Activated CD4-positive, alpha-beta T cell treated with anti-CD3 and anti-CD28 coated beads, Interleukin-2, amount 10 ng/mL, durations not matched to agents 7 days and 5 days (primary cell): Measurements from ENCODE around the gene GBGT1. TPM values are rescaled to one million over a fixed set of nuclear protein-coding genes. Genes with fewer than 3 reads are reported as not detected.

ENCODE experiments used
- CTCF ChIA-PET: fragments of 350-600 bp; sonication (Branson Sonifier 250); formaldehyde crosslinking; loops from one replicate; lab custom pipeline; 2021; ENCODE audit warnings: antibody characterized with exemption; lab: Charles Lee
- POLR2A ChIA-PET: fragments of 350-600 bp; sonication (Branson Sonifier 250); formaldehyde crosslinking; loops from one replicate; lab custom pipeline; 2021; ENCODE audit warnings: antibody characterized with exemption; lab: Charles Lee
- DNase-seq: peaks from one replicate; pipeline ENCODE4 v3.0.0-alpha.2; 2020
- H3K27ac Mint-ChIP-seq: one replicate; pipeline ENCODE4 v1.8.0; 2021; ENCODE audit warnings: mild to moderate bottlenecking, moderate library complexity, mixed read lengths
- H3K27me3 Mint-ChIP-seq: one replicate; pipeline ENCODE4 v1.8.0; 2021; ENCODE audit warnings: mixed read lengths
- H3K36me3 Mint-ChIP-seq: one replicate; pipeline ENCODE4 v1.8.0; 2021; ENCODE audit warnings: low read depth, mixed read lengths
- H3K4me1 Mint-ChIP-seq: one replicate; pipeline ENCODE4 v1.8.0; 2021; ENCODE audit warnings: mixed read lengths
- H3K4me3 Mint-ChIP-seq: one replicate; pipeline ENCODE4 v1.8.0; 2021; ENCODE audit warnings: mild to moderate bottlenecking, moderate library complexity, mixed read lengths
- H3K9me3 Mint-ChIP-seq: one replicate; pipeline ENCODE4 v1.8.0; 2021; ENCODE audit warnings: mixed read lengths
- total RNA-seq, 2 experiments: library from RNA; stranded (reverse); gene quantifications; one replicate each; pipeline ENCODE4 v1.2.3, GENCODE V29; 2021

Gene GBGT1
- total RNA-seq, 2 experiments from 2014 or later: 2.4 to 2.7 TPM

DNA sequence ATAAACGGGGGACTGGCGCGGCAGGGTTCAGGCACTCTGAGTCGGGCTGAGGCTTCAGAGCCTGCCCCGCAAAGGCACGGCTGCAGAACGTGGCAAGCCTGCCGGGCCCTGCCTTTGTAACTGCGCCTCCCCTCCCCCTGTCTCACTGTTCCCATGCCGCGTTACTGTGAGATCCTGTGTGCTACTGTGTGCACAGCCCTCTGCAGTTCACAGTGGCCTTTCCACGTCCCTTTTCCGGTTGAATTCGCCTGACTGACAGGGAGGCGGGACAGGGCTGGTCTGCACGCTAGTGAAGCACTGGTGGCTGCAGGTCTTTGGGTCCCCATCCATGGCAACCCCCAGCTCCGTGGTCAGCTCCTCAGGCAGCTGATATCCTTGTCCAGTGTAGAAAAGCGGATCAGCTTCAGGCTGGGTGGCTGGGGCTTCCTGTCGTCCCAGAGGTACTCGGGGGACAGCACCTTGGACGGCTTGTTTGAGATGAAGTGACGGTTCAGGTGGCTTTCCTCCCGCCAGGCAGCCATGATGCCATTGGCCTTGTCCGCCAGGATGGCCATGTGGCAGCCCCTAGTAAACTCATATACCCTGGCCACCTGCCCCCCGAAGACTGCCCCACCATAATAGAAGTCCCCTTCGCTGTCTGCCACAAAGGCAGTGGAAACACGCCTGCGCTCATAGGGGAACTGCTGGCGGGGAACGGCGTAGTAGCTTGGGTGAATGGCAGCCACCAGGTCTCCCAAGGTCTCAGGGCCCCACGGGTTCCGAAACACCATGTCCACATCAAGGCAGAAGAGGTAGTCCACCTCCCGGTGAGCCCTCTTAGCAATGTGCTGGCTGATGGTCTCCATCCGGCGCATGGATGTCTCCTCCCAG lies 10.3 kb downstream of the GBGT1 start:
- no peak overlapping the region for H3K4me3 Mint-ChIP-seq
- CTCF ChIA-PET: interaction anchor here (0.9 to 2.4 kb wide), 2 partner anchors 7 to 9 kb away, joined by 3 to 7 read pairs; no protein-coding TSS in a partner anchor
- no peak overlapping the region for H3K27ac Mint-ChIP-seq
- H3K27me3 Mint-ChIP-seq: no peaks in the 10 kb centered on the region
- POLR2A ChIA-PET: interaction anchor here (0.6 kb wide), 1 partner anchor 52 kb away, joined by 3 read pairs; no protein-coding TSS in a partner anchor
- no peaks in the 10 kb centered on the region for H3K9me3 Mint-ChIP-seq
- peaks cover 3% of the 10 kb centered on the region for H3K4me1 Mint-ChIP-seq
- DNase-seq: no peak
- H3K36me3 Mint-ChIP-seq: no peaks in the 10 kb centered on the region

DNA sequence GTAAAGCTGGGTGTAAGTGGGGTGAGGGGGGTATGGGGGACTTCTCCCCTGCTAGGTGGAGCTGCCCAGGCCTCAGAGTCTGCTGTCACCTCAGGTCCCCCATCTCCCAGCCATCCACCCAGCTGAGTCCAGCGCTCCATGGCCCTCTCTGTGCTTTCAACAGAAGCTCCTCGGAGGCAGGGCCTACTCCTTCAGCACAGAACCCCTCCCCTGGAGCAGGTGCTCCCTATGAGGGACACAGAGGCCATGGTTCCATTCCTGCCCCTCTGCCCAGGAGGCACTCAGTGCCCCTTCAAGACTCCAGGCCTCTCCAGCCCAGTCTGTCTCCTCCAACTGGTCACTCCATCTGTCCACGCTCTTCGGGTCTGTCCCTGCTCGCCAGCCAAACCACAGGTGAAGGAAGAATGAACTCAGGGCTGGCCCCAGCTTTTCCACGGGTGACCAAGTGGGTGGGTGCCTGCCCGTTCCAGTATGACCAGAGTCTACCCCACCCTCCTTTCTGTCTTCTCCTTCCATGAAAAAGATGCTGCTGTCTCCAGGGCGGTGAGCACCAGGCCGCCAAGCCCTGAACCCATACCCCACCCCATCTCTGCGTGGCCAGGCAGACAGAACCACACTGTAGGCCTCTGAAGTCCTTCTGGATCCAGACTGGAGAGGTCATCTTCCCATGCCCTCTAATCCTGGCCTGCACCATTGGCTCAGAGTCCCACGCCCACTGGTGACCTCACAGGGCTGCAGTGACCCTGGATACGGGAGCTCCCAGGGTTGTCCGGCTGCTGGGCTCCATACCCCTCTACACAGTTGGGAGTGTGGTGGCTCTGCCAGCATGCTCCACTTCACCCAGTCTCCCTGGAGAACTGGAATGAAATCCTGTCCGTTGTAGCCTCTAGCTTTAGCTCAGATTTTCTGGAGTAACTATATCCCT lies 11.9 kb downstream of the GBGT1 start:
- Mint-ChIP-seq H3K4me1 (peaks cover 18% of the 10 kb centered on the region), H3K27me3 (no peaks in the 10 kb centered on the region), H3K27ac (peak overlapping the region; percentile 9), H3K36me3 (peaks cover 6% of the 10 kb centered on the region), H3K4me3 (no peak overlapping the region), H3K9me3 (no peaks in the 10 kb centered on the region)
- ChIA-PET CTCF (interaction anchor here (0.8 to 2.4 kb wide), 4 partner anchors 9 to 34 kb away, joined by 3 to 7 read pairs (median 4); no protein-coding TSS in a partner anchor), POLR2A (interaction anchor here (0.6 kb wide), 2 partner anchors 180 to 747 kb away, joined by 4 read pairs; no protein-coding TSS in a partner anchor)
- DNase-seq: no peak

DNA sequence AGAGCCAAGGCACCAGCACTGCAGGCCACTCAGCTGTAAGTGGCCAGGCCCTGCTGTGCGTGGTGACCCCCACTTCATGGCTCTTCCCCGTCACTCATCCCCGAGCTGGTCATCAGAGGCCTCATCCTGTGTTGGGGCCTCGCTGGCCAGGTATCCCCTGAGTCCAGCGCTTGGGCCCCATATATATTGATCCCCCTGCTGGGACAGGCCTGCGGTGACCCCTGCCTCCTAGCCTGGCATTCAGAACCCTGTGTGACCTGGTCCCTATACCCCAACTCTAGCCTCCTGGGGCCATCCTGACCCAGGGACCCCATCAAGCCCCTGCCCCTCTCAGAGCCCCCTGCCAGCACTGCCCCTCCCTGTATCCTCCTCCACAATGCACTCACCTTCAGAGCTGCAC lies 12.7 kb downstream of the GBGT1 start:
- H3K36me3 Mint-ChIP-seq: peaks cover 6% of the 10 kb centered on the region
- no peaks in the 10 kb centered on the region for H3K9me3 Mint-ChIP-seq
- H3K4me3 Mint-ChIP-seq: no peak overlapping the region
- CTCF ChIA-PET: interaction anchor here (0.7 to 2.4 kb wide), 5 partner anchors 10 to 592 kb away, joined by 3 to 7 read pairs (median 3); no protein-coding TSS in a partner anchor
- no peak for DNase-seq
- POLR2A ChIA-PET: interaction anchor here (0.6 kb wide), 1 partner anchor 746 kb away, joined by 4 read pairs; no protein-coding TSS in a partner anchor
- peaks cover 24% of the 10 kb centered on the region for H3K4me1 Mint-ChIP-seq
- H3K27me3 Mint-ChIP-seq: no peaks in the 10 kb centered on the region
- H3K27ac Mint-ChIP-seq: peak overlapping the region; percentile 46

DNA sequence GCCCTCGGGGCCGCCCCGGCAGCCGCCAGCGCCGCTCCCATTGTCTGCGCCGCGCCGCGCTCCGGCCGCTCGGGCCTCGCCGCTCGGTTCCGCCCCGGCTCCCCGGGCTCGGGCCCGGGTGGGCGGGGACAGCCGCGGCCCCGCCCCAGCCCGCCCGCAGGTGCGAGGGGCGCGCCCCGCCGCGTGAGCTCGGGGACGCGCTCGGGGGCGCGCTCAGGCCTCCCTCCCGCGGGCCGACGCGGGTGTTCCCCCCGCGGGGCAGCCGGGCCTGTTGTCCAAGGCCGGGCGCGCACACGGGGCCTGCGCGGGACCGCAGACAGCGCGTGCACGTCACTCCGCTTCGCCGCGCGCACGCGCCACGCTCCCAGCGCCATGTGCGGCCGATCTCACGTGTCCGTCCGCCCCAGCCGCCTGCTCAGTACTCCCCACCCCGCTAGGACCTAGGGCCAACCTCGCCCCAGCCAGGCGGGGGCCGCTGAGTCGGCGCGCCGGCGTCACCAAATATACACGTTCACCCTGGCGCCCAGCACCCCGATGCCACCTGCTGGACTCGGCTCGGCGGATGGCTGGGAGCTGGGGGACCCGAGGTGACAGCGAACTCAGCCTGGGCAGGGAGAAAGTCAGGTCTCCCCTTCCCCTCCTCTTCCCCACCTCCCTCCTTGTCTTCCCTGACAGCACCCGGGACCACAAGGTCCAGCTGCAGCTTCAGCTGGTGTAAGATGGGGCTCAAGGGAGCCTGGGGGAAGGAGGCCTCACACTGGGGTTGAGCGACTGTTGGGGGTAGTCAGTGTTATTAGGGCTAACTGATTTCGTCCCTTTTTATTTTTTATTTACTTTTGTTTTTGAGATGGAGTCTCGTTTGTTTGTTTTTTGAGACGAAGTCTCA lies 14.3 kb downstream of the GBGT1 start:
- peak overlapping the region; percentile 83 for H3K27ac Mint-ChIP-seq
- ChIA-PET CTCF (interaction anchor here (0.7 to 8.2 kb wide), 6 partner anchors 9 to 172 kb away, joined by 3 to 110 read pairs (median 9); no protein-coding TSS in a partner anchor), POLR2A (interaction anchor here (0.6 to 1.4 kb wide), 3 partner anchors 14 to 119 kb away, joined by 3 to 6 read pairs (median 3); partner anchors contain the start of gene GTF3C5)
- no peaks in the 10 kb centered on the region for H3K9me3 Mint-ChIP-seq
- peaks cover 6% of the 10 kb centered on the region for H3K36me3 Mint-ChIP-seq
- H3K27me3 Mint-ChIP-seq: no peaks in the 10 kb centered on the region
- DNase-seq: peak; percentile 78
- peak overlapping the region; percentile 70 for H3K4me3 Mint-ChIP-seq
- peaks cover 40% of the 10 kb centered on the region for H3K4me1 Mint-ChIP-seq

DNA sequence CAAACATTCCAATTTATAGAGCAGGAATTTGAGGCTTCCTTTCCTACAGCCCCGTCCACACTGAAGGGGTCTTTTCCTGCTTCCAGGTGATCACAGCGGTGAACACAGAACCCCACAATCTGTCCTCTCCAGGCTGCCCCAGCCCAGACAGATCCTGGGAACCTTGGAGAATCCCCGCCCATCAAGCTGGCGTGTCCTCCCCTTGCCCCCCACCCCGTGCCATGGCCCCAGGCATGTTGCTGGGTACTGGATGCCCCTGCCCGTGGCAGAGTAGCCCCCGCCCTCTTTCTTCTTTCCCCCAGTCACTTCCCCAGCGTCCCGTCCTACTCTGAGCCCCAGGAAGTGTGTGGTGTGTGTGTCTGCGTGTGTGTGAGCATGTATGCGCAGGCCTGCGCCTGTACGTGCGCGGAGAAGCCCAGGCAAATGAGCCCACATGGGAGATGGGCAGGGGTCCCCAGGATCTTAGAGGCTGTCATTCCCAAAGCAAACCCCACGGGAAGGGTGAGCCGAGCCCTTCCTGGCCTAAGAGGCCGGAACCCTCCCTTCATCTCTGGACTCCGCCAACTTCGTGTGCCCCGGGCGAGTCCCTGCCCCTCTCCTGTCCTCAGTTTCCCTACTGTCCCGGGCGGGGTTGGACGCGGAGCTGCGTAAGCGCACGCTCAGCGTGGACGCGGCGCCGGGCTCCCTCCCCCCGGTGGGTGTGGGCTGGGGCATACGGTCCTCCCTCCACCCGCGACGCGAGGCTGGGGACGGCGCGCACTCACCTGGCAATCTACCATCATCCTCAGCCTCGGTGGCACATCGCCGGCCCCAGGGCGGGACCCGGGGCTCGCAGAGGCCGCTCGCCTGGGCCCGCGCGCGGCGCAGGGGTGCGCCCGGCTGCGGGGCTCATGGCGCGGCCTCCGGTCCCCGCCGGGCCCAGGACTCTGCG lies 15.2 kb downstream of the GBGT1 start:
- Mint-ChIP-seq H3K4me3 (peak overlapping the region; percentile 93), H3K36me3 (peaks cover 6% of the 10 kb centered on the region), H3K27me3 (no peaks in the 10 kb centered on the region), H3K27ac (peak overlapping the region; percentile 97), H3K9me3 (no peaks in the 10 kb centered on the region), H3K4me1 (peaks cover 47% of the 10 kb centered on the region)
- peak; percentile 74 for DNase-seq
- ChIA-PET POLR2A (interaction anchor here (0.6 to 1.4 kb wide), 3 partner anchors 13 to 118 kb away, joined by 3 to 6 read pairs (median 3); partner anchors contain the start of gene GTF3C5), CTCF (interaction anchor here (0.6 to 8.2 kb wide), 19 partner anchors 10 to 793 kb away, joined by 3 to 110 read pairs (median 7); partner anchors contain the start of gene GTF3C5)

DNA sequence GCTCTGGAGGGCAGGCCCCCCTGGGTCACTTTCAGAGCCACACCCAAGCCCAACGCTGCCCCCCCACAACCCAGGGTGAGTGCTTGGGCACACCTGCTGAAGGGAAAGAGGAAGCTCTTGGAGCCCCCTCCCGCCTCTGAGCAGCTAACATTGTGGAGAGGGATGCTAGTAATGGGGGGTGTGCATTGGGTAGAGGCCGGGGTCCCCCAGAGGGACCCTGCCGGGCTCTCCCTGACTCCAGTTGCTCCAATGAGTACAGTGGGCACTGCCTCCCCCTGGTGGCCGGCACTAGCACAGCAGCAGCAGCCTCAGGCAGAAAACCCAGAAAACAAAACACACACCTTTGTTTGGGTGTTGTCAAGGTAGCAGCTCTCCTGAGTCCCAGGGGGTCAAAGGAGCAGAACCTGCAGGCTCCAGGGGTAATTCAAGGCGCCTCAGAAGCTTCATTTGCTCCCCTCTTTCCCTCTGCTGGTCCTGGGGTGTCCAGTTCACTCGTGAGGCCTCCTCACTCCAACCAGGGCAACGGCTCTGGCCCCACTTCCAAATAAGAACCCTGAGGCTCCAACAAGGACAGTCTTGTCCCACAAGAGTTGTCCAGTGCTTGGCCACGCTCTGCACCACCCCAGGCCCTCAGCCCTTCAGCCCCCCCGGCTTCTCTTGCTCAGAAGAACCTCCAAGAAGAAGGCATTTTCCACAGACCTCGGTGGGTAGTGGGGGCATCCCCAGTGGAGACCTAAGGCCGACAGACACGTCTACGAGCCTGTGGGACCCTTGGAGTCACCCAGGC lies 16.1 kb downstream of the GBGT1 start:
- Mint-ChIP-seq H3K27me3 (no peaks in the 10 kb centered on the region), H3K27ac (peak overlapping the region; percentile 97), H3K4me3 (peak overlapping the region; percentile 93), H3K36me3 (peaks cover 6% of the 10 kb centered on the region), H3K9me3 (no peaks in the 10 kb centered on the region), H3K4me1 (peaks cover 54% of the 10 kb centered on the region)
- CTCF ChIA-PET: interaction anchor here (0.6 to 8.2 kb wide), 22 partner anchors 9 to 794 kb away, joined by 3 to 110 read pairs (median 6); partner anchors contain the start of genes GTF3C5 and RALGDS
- peak; percentile 90 for DNase-seq
- POLR2A ChIA-PET: no interaction called here

DNA sequence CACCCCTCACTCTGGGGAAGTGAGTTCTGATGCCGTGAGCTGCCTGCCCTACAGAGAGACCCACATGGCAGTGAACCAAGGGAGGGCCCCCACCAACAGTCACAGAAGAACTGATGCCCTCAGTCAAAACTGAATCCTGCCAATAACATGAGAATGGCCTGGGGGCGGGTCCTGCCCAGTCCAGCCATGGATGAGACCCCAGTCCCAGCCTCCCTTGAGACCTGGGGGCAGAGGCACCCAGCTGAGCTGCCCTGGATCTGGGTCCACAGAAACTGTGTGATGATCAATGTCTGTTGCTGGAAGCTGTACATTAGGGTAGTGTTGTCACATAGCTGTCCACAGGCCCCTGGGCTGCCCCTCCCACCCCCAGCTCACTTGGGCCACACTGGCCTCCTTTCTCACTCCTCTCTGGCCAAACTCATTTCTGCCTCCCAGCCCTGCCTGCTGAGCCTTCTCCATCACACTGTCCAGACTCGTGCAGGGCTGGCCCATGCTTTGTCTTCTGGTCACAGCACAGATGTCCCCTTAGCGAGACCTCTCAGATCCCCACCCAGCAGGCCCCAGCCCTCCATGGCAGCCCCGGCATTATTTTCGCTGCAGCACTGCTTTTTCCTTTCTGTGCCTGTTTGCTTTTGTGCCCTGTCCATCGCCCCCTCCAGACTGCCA lies 16.8 kb downstream of the GBGT1 start:
- H3K4me3 Mint-ChIP-seq: peak overlapping the region; percentile 93
- peaks cover 61% of the 10 kb centered on the region for H3K4me1 Mint-ChIP-seq
- CTCF ChIA-PET: interaction anchor here (0.7 to 8.2 kb wide), 22 partner anchors 8 to 169 kb away, joined by 3 to 110 read pairs (median 6); partner anchors contain the start of genes GTF3C5 and RALGDS
- POLR2A ChIA-PET: no interaction called here
- no peaks in the 10 kb centered on the region for H3K27me3 Mint-ChIP-seq
- H3K9me3 Mint-ChIP-seq: no peaks in the 10 kb centered on the region
- no peak for DNase-seq
- peaks cover 6% of the 10 kb centered on the region for H3K36me3 Mint-ChIP-seq
- H3K27ac Mint-ChIP-seq: peak overlapping the region; percentile 97

DNA sequence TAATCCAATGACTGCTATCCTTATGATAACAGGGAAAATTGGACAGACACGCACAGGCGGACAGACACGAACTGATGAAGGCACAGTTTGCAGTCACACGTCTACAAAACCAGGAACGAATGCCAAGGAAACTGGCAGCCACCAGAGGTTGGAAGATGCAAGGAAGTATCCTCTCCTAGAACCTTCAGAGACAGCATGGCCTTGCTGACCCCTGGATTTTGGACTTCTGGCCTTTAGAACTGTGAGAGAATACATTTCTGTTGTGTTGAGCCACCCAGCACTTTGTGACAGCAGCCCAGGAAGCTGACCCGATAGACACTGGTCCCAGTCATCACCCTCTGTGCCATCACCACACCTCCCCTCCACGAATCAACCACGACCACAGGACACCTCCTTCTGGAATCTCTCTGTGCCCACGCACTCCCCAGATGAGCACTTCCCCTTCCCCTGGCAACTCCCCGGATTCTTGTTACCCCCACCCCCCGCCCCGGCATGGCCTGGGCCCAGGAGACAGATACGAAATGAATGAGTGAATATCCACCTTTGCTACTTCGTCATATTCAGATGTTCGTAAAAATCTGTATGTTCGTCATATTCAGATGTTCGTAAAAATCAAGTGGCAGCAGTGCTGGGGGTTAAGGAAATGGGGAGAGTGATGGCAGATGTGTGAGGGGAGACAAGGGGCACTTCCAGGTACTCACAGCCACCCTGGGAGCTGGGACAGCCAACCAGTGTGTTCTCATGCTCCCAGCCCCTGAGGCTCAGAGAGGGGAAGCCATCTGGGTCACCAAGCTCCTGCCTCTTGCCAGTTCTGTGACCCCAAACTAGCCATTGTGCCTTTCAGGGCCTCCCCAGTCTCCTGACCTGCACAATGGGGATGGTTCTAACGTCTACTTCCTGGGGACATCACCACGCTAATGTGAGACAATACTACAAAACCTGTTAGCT lies 18.5 kb downstream of the GBGT1 start:
- POLR2A ChIA-PET: interaction anchor here (1.5 to 1.7 kb wide), 2 partner anchors 11 to 115 kb away, joined by 4 to 6 read pairs; partner anchors contain the start of gene GTF3C5
- CTCF ChIA-PET: interaction anchor here (0.6 to 8.2 kb wide), 18 partner anchors 8 to 123 kb away, joined by 3 to 110 read pairs (median 5); no protein-coding TSS in a partner anchor
- Mint-ChIP-seq H3K36me3 (peaks cover 6% of the 10 kb centered on the region), H3K27me3 (no peaks in the 10 kb centered on the region), H3K4me3 (peak overlapping the region; percentile 66), H3K4me1 (peaks cover 76% of the 10 kb centered on the region), H3K27ac (peak overlapping the region; percentile 91), H3K9me3 (no peaks in the 10 kb centered on the region)
- no peak for DNase-seq
